ENCODE measurements around the gene GRIN2C.

GRIN2C gene

GRCh38 chr17:74853669-74854068 is 6.0 kb downstream of the GRIN2C start:
- H3K4me1 ChIP-seq: peaks cover 5% of the 10 kb centered on the region
- H3K9me3 ChIP-seq: no peaks in the 10 kb centered on the region
- in situ Hi-C loops (cut with MboI; ENCODE audit: low sequenced_read_pairs): no loop called here
- no peaks in the 10 kb centered on the region for H3K36me3 ChIP-seq (replicated peaks)
- no peak overlapping the region for H3K4me3 ChIP-seq
- peaks cover 6% of the 10 kb centered on the region for H3K27me3 ChIP-seq (ENCODE audit: low read depth)
- DNase-seq (ENCODE audit: low spot score in 2 of 2): no peak

- H3K4me3 ChIP-seq: peak overlapping the region; percentile 20; the same call in 1 of the 2 replicates
- in situ Hi-C loops (cut with MboI; ENCODE audit: low sequenced_read_pairs): no loop called here
- no peak for DNase-seq (ENCODE audit: low spot score in 2 of 2)
- no peaks in the 10 kb centered on the region for H3K36me3 ChIP-seq (replicated peaks)
- peaks cover 6% of the 10 kb centered on the region for H3K27me3 ChIP-seq (ENCODE audit: low read depth)
- no peaks in the 10 kb centered on the region for H3K9me3 ChIP-seq
- H3K4me1 ChIP-seq: peaks cover 5% of the 10 kb centered on the region
These were observed 6.7 kb downstream of the GRIN2C start for GRCh38 chr17:74853048-74853397.

GRCh38 chr17:74852237-74853047 is 7.2 kb downstream of the GRIN2C start:
- DNase-seq (ENCODE audit: low spot score in 2 of 2): peak; percentile 59 to 79
- peaks cover 5% of the 10 kb centered on the region for H3K4me1 ChIP-seq
- H3K9me3 ChIP-seq: no peaks in the 10 kb centered on the region
- no peaks in the 10 kb centered on the region for H3K36me3 ChIP-seq (replicated peaks)
- H3K4me3 ChIP-seq: peak overlapping the region; percentile 20
- peaks cover 5% of the 10 kb centered on the region for H3K27me3 ChIP-seq (ENCODE audit: low read depth)
- in situ Hi-C loops (cut with MboI; ENCODE audit: low sequenced_read_pairs): no loop called here

- DNase-seq (ENCODE audit: low spot score in 2 of 2): no peak
- H3K4me1 ChIP-seq: peaks cover 5% of the 10 kb centered on the region
- in situ Hi-C loops (cut with MboI; ENCODE audit: low sequenced_read_pairs): no loop called here
- H3K36me3 ChIP-seq (replicated peaks): no peaks in the 10 kb centered on the region
- no peaks in the 10 kb centered on the region; the same call in 1 of the 2 replicates for H3K27me3 ChIP-seq (ENCODE audit: low read depth)
- H3K4me3 ChIP-seq: no peak overlapping the region
- no peaks in the 10 kb centered on the region for H3K9me3 ChIP-seq
These were observed 8.0 kb downstream of the GRIN2C start for GRCh38 chr17:74851612-74852236.

GRCh38 chr17:74850914-74851313 is 8.8 kb downstream of the GRIN2C start:
- DNase-seq (ENCODE audit: low spot score in 2 of 2): no peak
- Histone ChIP-seq H3K36me3 (replicated peaks) (no peaks in the 10 kb centered on the region), H3K4me1 (peaks cover 5% of the 10 kb centered on the region), H3K27me3 (ENCODE audit: low read depth) (no peaks in the 10 kb centered on the region; the same call in 1 of the 2 replicates), H3K9me3 (no peaks in the 10 kb centered on the region), H3K4me3 (no peak overlapping the region)
- in situ Hi-C loops (cut with MboI; ENCODE audit: low sequenced_read_pairs): no loop called here

- in situ Hi-C loops (cut with MboI; ENCODE audit: low sequenced_read_pairs): no loop called here
- no peak for DNase-seq (ENCODE audit: low spot score in 2 of 2)
- Histone ChIP-seq H3K27me3 (ENCODE audit: low read depth) (no peaks in the 10 kb centered on the region; the same call in 1 of the 2 replicates), H3K36me3 (replicated peaks) (no peaks in the 10 kb centered on the region), H3K9me3 (no peaks in the 10 kb centered on the region), H3K4me3 (no peak overlapping the region), H3K4me1 (peaks cover 5% of the 10 kb centered on the region)
These were observed 9.4 kb downstream of the GRIN2C start for GRCh38 chr17:74850310-74850709.

GRCh38 chr17:74848656-74849399 is 10.9 kb downstream of the GRIN2C start:
- Histone ChIP-seq H3K4me1 (peaks cover 5% of the 10 kb centered on the region), H3K4me3 (no peak overlapping the region), H3K9me3 (no peaks in the 10 kb centered on the region), H3K27me3 (ENCODE audit: low read depth) (no peaks in the 10 kb centered on the region; the same call in 1 of the 2 replicates), H3K36me3 (replicated peaks) (no peaks in the 10 kb centered on the region)
- DNase-seq (ENCODE audit: low spot score in 2 of 2): no peak
- in situ Hi-C loops (cut with MboI; ENCODE audit: low sequenced_read_pairs): no loop called here

GRCh38 chr17:74846621-74847020 is 13.1 kb downstream of the GRIN2C start:
- H3K27me3 ChIP-seq (ENCODE audit: low read depth): no peaks in the 10 kb centered on the region
- no peak for DNase-seq (ENCODE audit: low spot score in 2 of 2)
- in situ Hi-C loops (cut with MboI; ENCODE audit: low sequenced_read_pairs): no loop called here
- no peaks in the 10 kb centered on the region for H3K9me3 ChIP-seq
- no peaks in the 10 kb centered on the region for H3K36me3 ChIP-seq (replicated peaks)
- no peak overlapping the region for H3K4me3 ChIP-seq
- H3K4me1 ChIP-seq: no peaks in the 10 kb centered on the region

- in situ Hi-C loops (cut with MboI; ENCODE audit: low sequenced_read_pairs): no loop called here
- no peaks in the 10 kb centered on the region for H3K9me3 ChIP-seq
- H3K27me3 ChIP-seq (ENCODE audit: low read depth): no peaks in the 10 kb centered on the region
These were observed 16.4 kb downstream of the GRIN2C start for GRCh38 chr17:74843352-74843627.

GRCh38 chr17:74842599-74843351 is 16.9 kb downstream of the GRIN2C start:
- DNase-seq (ENCODE audit: low spot score in 2 of 2): no peak
- H3K4me1 ChIP-seq: no peaks in the 10 kb centered on the region
- no peaks in the 10 kb centered on the region for H3K27me3 ChIP-seq (ENCODE audit: low read depth)
- H3K4me3 ChIP-seq: no peak overlapping the region
- in situ Hi-C loops (cut with MboI; ENCODE audit: low sequenced_read_pairs): no loop called here
- no peaks in the 10 kb centered on the region for H3K36me3 ChIP-seq (replicated peaks)
- H3K9me3 ChIP-seq: no peaks in the 10 kb centered on the region

More at GRCh38 chr17:74843352-74843627, 16.4 kb downstream of the GRIN2C start:
- H3K4me1 ChIP-seq: no peaks in the 10 kb centered on the region
- no peaks in the 10 kb centered on the region for H3K36me3 ChIP-seq (replicated peaks)
- no peak for DNase-seq (ENCODE audit: low spot score in 2 of 2)
- no peak overlapping the region for H3K4me3 ChIP-seq

- in situ Hi-C loops (cut with MboI; ENCODE audit: low sequenced_read_pairs): no loop called here
- H3K27me3 ChIP-seq (ENCODE audit: low read depth): no peaks in the 10 kb centered on the region
- no peaks in the 10 kb centered on the region for H3K9me3 ChIP-seq
- no peak overlapping the region for H3K4me3 ChIP-seq
- no peaks in the 10 kb centered on the region for H3K4me1 ChIP-seq
- H3K36me3 ChIP-seq (replicated peaks): no peaks in the 10 kb centered on the region
- DNase-seq (ENCODE audit: low spot score in 2 of 2): no peak
These were observed 17.5 kb downstream of the GRIN2C start for GRCh38 chr17:74842146-74842598.

GRCh38 chr17:74840989-74841666 is 18.6 kb downstream of the GRIN2C start:
- no peaks in the 10 kb centered on the region for H3K27me3 ChIP-seq (ENCODE audit: low read depth)
- DNase-seq (ENCODE audit: low spot score in 2 of 2): no peak
- H3K9me3 ChIP-seq: no peaks in the 10 kb centered on the region

More at GRCh38 chr17:74840989-74841666, 18.6 kb downstream of the GRIN2C start:
- H3K36me3 ChIP-seq (replicated peaks): no peaks in the 10 kb centered on the region
- no peak overlapping the region for H3K4me3 ChIP-seq
- in situ Hi-C loops (cut with MboI; ENCODE audit: low sequenced_read_pairs): no loop called here
- H3K4me1 ChIP-seq: no peaks in the 10 kb centered on the region
